WTC11 (cell line): Measurements from ENCODE around the gene TRIM44. TPM values are rescaled to one million over a fixed set of nuclear protein-coding genes. Genes with fewer than 3 reads are reported as not detected.

Experiments used
- ATAC-seq: fragments of 200-7000 bp; cut with Tn5 transposase; 2 replicates; pipeline ENCODE4 v1.10.0; 2021; ENCODE audit warnings: mild to moderate bottlenecking, moderate library complexity
- CTCF ChIA-PET: fragments of 300-600 bp; sonication (Branson Sonifier 250); formaldehyde crosslinking; loops from one replicate; lab custom pipeline; 2021; ENCODE audit warnings: antibody characterized with exemption; lab: Charles Lee
- POLR2A ChIA-PET: fragments of 350-600 bp; sonication (Branson Sonifier 250); formaldehyde crosslinking; loops from one replicate; lab custom pipeline; 2021; ENCODE audit warnings: antibody characterized with exemption; lab: Charles Lee
- DNase-seq: peaks from one replicate; pipeline ENCODE4 v3.0.0; 2021; ENCODE audit warnings: low spot score
- H3K27ac Mint-ChIP-seq: 2 replicates; pipeline ENCODE4 v1.8.0; 2021; ENCODE audit warnings: mixed read lengths
- H3K27me3 Mint-ChIP-seq: 2 replicates; pipeline ENCODE4 v1.8.0; 2021; ENCODE audit warnings: low read depth, mild to moderate bottlenecking, moderate library complexity, mixed read lengths
- H3K36me3 Mint-ChIP-seq: 2 replicates; pipeline ENCODE4 v1.8.0; 2021; ENCODE audit warnings: mixed read lengths
- H3K4me1 Mint-ChIP-seq: 2 replicates; pipeline ENCODE4 v1.8.0; 2022; ENCODE audit warnings: mixed read lengths
- H3K4me3 Mint-ChIP-seq: 2 replicates; pipeline ENCODE4 v1.8.0; 2021; ENCODE audit warnings: mild to moderate bottlenecking, moderate library complexity, mixed read lengths
- H3K9me3 Mint-ChIP-seq: 2 replicates; pipeline ENCODE4 v1.8.0; 2021; ENCODE audit warnings: mixed read lengths
- AFF4 ChIP-seq: sonication (generic); formaldehyde crosslinking; IDR thresholded peaks from 2 replicates; pipeline ENCODE4 v1.8.1; 2023; ENCODE audit warnings: mild to moderate bottlenecking, missing genetic modification reagents, borderline replicate concordance
- CBFB ChIP-seq: sonication (generic); formaldehyde crosslinking; IDR thresholded peaks from 2 replicates; pipeline ENCODE4 v1.8.1; 2022; ENCODE audit warnings: mild to moderate bottlenecking, low read depth, missing genetic modification reagents
- ELF4 ChIP-seq: sonication (generic); formaldehyde crosslinking; IDR thresholded peaks from 2 replicates; pipeline ENCODE4 v1.8.1; 2022; ENCODE audit warnings: low read depth, mild to moderate bottlenecking, moderate library complexity, missing genetic modification reagents
- EMX1 ChIP-seq: fragments of 250-450 bp; sonication (Bioruptor Pico); IDR thresholded peaks from 2 replicates; pipeline ENCODE4 v1.8.0; 2021; ENCODE audit warnings: mild to moderate bottlenecking
- MAX ChIP-seq: sonication (generic); formaldehyde crosslinking; IDR thresholded peaks from 2 replicates; pipeline ENCODE4 v1.8.0; 2022; ENCODE audit warnings: mild to moderate bottlenecking, missing genetic modification reagents
- MXD4 ChIP-seq: fragments of 250-450 bp; sonication (Bioruptor Pico); IDR thresholded peaks from 2 replicates; pipeline ENCODE4 v1.8.0; 2021; ENCODE audit warnings: mild to moderate bottlenecking, moderate library complexity, borderline replicate concordance
- NR1H2 ChIP-seq: sonication (generic); formaldehyde crosslinking; IDR thresholded peaks from 2 replicates; pipeline ENCODE4 v1.9.0; 2021; ENCODE audit warnings: mild to moderate bottlenecking, moderate library complexity, missing genetic modification reagents
- PRDM15 ChIP-seq: sonication (generic); formaldehyde crosslinking; IDR thresholded peaks from 2 replicates; pipeline ENCODE4 v1.8.0; 2022; ENCODE audit warnings: missing genetic modification reagents
- PREB ChIP-seq: sonication (generic); formaldehyde crosslinking; IDR thresholded peaks from 2 replicates; pipeline ENCODE4 v1.8.1; 2022; ENCODE audit warnings: mild to moderate bottlenecking, missing genetic modification reagents, moderate library complexity, borderline replicate concordance
- RORB ChIP-seq: fragments of 250-450 bp; sonication (Bioruptor Pico); IDR thresholded peaks from 2 replicates; pipeline ENCODE4 v1.9.0; 2021; ENCODE audit warnings: mild to moderate bottlenecking
- TCF7 ChIP-seq: sonication (generic); formaldehyde crosslinking; IDR thresholded peaks from 2 replicates; pipeline ENCODE4 v1.8.0; 2022; ENCODE audit warnings: mild to moderate bottlenecking, low read depth, missing genetic modification reagents, moderate library complexity
- TEAD1 ChIP-seq: sonication (generic); formaldehyde crosslinking; IDR thresholded peaks from 2 replicates; pipeline ENCODE4 v1.8.0; 2022; ENCODE audit warnings: mild to moderate bottlenecking, missing genetic modification reagents
- ZBTB43 ChIP-seq: sonication (generic); formaldehyde crosslinking; IDR thresholded peaks from 2 replicates; pipeline ENCODE4 v1.8.1; 2023; ENCODE audit warnings: mild to moderate bottlenecking, missing genetic modification reagents
- ZNF121 ChIP-seq: sonication (generic); formaldehyde crosslinking; IDR thresholded peaks from 2 replicates; pipeline ENCODE4 v1.8.0; 2023; ENCODE audit warnings: missing genetic modification reagents
- ZNF219 ChIP-seq: sonication (generic); formaldehyde crosslinking; IDR thresholded peaks from 2 replicates; pipeline ENCODE4 v1.8.0; 2023; ENCODE audit warnings: missing genetic modification reagents, mild to moderate bottlenecking, borderline replicate concordance
- ZNF281 ChIP-seq: sonication (generic); formaldehyde crosslinking; IDR thresholded peaks from 2 replicates; pipeline ENCODE4 v1.8.0; 2023; ENCODE audit warnings: mild to moderate bottlenecking, missing genetic modification reagents
- ZNF512 ChIP-seq: sonication (generic); formaldehyde crosslinking; IDR thresholded peaks from 2 replicates; pipeline ENCODE4 v1.8.1; 2022; ENCODE audit warnings: missing genetic modification reagents, borderline replicate concordance
- total RNA-seq: library from RNA; stranded (reverse); gene quantifications from 3 replicates; pipeline ENCODE4 v1.2.3, GENCODE V29; 2021

TRIM44 gene
- total RNA-seq, 1 experiment from 2014 or later: 27.4 TPM

- no peak overlapping the region for H3K27ac Mint-ChIP-seq
- no peak overlapping the region for H3K4me3 Mint-ChIP-seq
- DNase-seq: no peak
- no peaks in the 10 kb centered on the region for H3K36me3 Mint-ChIP-seq
- no peak for ATAC-seq
- no peak for TF ChIP-seq NR1H2
- TF ChIP-seq MXD4: no peak
- TF ChIP-seq TCF7 (CRISPR knock-in tag): no peak
- no peak for TF ChIP-seq ZNF281 (CRISPR knock-in tag)
- TF ChIP-seq ZNF121 (CRISPR knock-in tag): no peak
- TF ChIP-seq ZNF219 (CRISPR knock-in tag): no peak
- no peak for TF ChIP-seq ZNF512 (CRISPR knock-in tag)
- TF ChIP-seq, all 79 proteins: peak for 0
- Mint-ChIP-seq H3K9me3 (no peaks in the 10 kb centered on the region), H3K4me1 (peaks cover 10% of the 10 kb centered on the region), H3K27me3 (no peaks in the 10 kb centered on the region; the same call in 1 of the 2 replicates)
- POLR2A ChIA-PET: no interaction called here
- CTCF ChIA-PET: interaction anchor here (1.4 kb wide), 1 partner anchor 473 kb away, joined by 4 read pairs; no protein-coding TSS in a partner anchor
Observed at GRCh38 chr11:35786188-35786587, 123.6 kb downstream of the TRIM44 start.

- no peak overlapping the region for H3K27ac Mint-ChIP-seq
- ChIA-PET POLR2A (no interaction called here), CTCF (interaction anchor here (1.4 to 2.0 kb wide), 2 partner anchors 35 to 472 kb away, joined by 4 to 14 read pairs; no protein-coding TSS in a partner anchor)
- no peaks in the 10 kb centered on the region for H3K9me3 Mint-ChIP-seq
- H3K4me3 Mint-ChIP-seq: no peak overlapping the region
- no peaks in the 10 kb centered on the region for H3K36me3 Mint-ChIP-seq
- ATAC-seq (peak; percentile 71), DNase-seq (peak; percentile 17)
- H3K27me3 Mint-ChIP-seq: no peaks in the 10 kb centered on the region; the same call in 1 of the 2 replicates
- H3K4me1 Mint-ChIP-seq: peaks cover 8% of the 10 kb centered on the region
- TF ChIP-seq PRDM15 (no peak), ELF4 (CRISPR knock-in tag) (no peak), TEAD1 (no peak), AFF4 (CRISPR knock-in tag) (no peak), EMX1 (CRISPR knock-in tag) (no peak), CBFB (no peak), PREB (CRISPR knock-in tag) (no peak), MAX (CRISPR knock-in tag) (no peak), ZBTB43 (CRISPR knock-in tag) (no peak), RORB (CRISPR knock-in tag) (no peak)
Observed at GRCh38 chr11:35787013-35787504, 124.5 kb downstream of the TRIM44 start.
